SK-N-SH (cell line): ENCODE data around the gene SUPT4H1.

Experiments
- EZH2phosphoT487 ChIP-seq: fragments of 200-600 bp; sonication (generic); IDR thresholded peaks from 2 replicates; pipeline ENCODE4 v1.6.1; 2017; ENCODE audit warnings: low read depth, mixed run types, mild to moderate bottlenecking, antibody characterized with exemption, moderate library complexity, borderline replicate concordance
- RXRA ChIP-seq: IDR thresholded peaks from 2 replicates; pipeline ENCODE4 v1.4.0; 2012; ENCODE audit warnings: low read depth, mild to moderate bottlenecking, borderline replicate concordance
- TF ChIP-seq, protein P1 (sequence below): IDR thresholded peaks from 2 replicates; pipeline ENCODE4 v1.4.0; 2012; ENCODE audit warnings: low read depth, borderline replicate concordance

GRCh38 chr17:58399974-58400373 is 48.0 kb upstream of the SUPT4H1 start:
- no peak for TF ChIP-seq EZH2phosphoT487
- TF ChIP-seq, protein P1, sequence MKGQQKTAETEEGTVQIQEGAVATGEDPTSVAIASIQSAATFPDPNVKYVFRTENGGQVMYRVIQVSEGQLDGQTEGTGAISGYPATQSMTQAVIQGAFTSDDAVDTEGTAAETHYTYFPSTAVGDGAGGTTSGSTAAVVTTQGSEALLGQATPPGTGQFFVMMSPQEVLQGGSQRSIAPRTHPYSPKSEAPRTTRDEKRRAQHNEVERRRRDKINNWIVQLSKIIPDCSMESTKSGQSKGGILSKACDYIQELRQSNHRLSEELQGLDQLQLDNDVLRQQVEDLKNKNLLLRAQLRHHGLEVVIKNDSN, result no peak
- no peak for TF ChIP-seq RXRA
